GM12865 (cell line): ENCODE measurements around the gene DARS1.
A peak's percentile ranks its signal among the peaks of the same experiment; 100 is the strongest.

ENCODE experiments used
- DNase-seq: peaks from one replicate; pipeline ENCODE4 v3.0.0; 2010; ENCODE audit warnings: low read depth
- H3K4me3 ChIP-seq: 2 replicates; pipeline ENCODE4 v1.5.1; 2011; ENCODE audit warnings: mild to moderate bottlenecking, low read depth, low read length, control low read depth
- CTCF ChIP-seq: IDR thresholded peaks from 2 replicates; pipeline ENCODE4 v1.5.1; 2011; ENCODE audit warnings: low read length, control low read depth, low read depth, inconsistent platforms; ENCODE audit not compliant: insufficient read depth; ENCODE audit errors: missing control alignments

Gene DARS1

GRCh38 chr2:136022396-136023146, 37.1 kb upstream of the DARS1 start:
- no peak overlapping the region for H3K4me3 ChIP-seq
- no peak for DNase-seq
- TF ChIP-seq CTCF: no peak

- no peak for TF ChIP-seq CTCF
- no peak overlapping the region for H3K4me3 ChIP-seq
- no peak for DNase-seq
These were observed 36.5 kb upstream of the DARS1 start for GRCh38 chr2:136021976-136022375.

DNA sequence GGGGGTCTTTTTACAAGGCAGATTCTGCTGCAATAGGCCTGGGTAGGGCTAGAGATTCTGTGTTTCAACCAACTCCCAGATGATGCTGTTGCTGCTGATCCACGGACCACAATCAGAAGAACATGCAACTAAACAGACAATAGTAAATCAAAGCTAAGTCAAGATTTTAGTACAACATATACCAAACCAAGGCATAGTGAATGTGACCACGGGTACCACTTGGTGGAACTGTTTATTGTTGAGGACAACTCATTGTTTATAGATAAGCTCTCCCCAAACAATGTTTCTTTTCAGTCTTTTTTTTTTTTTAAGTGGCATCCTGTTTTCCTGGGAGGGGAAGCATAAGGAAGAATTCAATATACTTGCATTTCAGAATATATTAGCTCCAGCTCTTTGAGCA, 36.0 kb upstream of the DARS1 start:
- DNase-seq: no peak

GRCh38 chr2:136020831-136021230, 35.4 kb upstream of the DARS1 start:
- peak; percentile 43 for DNase-seq
- no peak overlapping the region for H3K4me3 ChIP-seq
- no peak for TF ChIP-seq CTCF

More for the DNA sequence above, 36.0 kb upstream of the DARS1 start:
- no peak for TF ChIP-seq CTCF
- H3K4me3 ChIP-seq: no peak overlapping the region

- H3K4me3 ChIP-seq: no peak overlapping the region
- DNase-seq: no peak
- TF ChIP-seq CTCF: no peak
These were observed 34.4 kb upstream of the DARS1 start for GRCh38 chr2:136019825-136020224.

DNA sequence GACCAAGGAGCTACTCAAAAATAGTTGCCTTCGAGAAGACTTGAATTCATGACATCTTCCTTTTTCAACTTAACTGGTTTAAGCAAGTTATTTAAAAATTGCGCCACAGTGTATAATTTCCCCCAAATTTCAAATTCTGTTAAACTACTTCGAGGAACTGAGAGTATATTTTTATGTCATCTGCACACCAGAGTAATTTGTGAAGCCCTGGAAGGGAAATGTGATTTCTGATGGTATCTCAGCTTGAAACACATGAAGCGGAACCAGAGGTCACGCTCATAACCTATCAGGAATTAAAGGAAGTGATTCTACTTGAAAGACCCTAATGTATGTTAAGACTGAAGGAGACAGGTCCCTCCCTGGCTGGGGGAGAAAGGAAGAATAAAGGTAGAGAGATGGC, 33.9 kb upstream of the DARS1 start:
- no peak for TF ChIP-seq CTCF
- DNase-seq: peak; percentile 69
- H3K4me3 ChIP-seq: no peak overlapping the region

DNA sequence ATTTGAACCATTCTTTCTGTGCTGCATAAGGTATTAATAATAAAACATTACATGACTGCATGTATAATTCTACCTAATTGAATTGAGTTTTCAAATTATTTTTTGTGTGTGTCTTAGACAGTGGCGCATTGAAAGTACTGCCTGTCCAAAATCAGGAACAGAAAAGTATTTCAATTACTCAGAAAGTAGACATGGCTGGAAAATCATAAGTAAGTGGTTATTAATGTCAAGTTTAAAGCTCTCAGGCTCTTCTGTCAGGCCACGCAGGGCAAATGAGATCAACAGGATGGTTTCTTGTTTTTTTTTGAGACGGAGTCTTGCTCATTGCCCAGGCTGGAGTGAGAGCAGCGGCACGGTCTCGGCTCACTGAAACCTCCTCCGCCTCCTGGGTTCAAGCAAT, 32.4 kb upstream of the DARS1 start:
- no peak overlapping the region for H3K4me3 ChIP-seq
- TF ChIP-seq CTCF: no peak
- DNase-seq: no peak
